IPS-NIHi11 (cell line): ENCODE data around the gene SIGLECL1.

Source experiments
- DNase-seq: peaks from one replicate; pipeline ENCODE4 v3.0.0; 2012; ENCODE audit warnings: mixed read lengths, low spot score

SIGLECL1 gene

GRCh38 chr19:51295382-51296126 lies 44.7 kb downstream of the SIGLECL1 start:
- peak; percentile 48 for DNase-seq

GRCh38 chr19:51296336-51297093 lies 45.6 kb downstream of the SIGLECL1 start:
- DNase-seq = peak; percentile 53

GRCh38 chr19:51297406-51297805 lies 46.5 kb downstream of the SIGLECL1 start:
- DNase-seq = no peak

- no peak for DNase-seq
Observed at GRCh38 chr19:51301266-51301665, 50.4 kb downstream of the SIGLECL1 start.

- DNase-seq = no peak
Observed at GRCh38 chr19:51305479-51305878, 54.6 kb downstream of the SIGLECL1 start.

GRCh38 chr19:51311351-51312257 lies 60.7 kb downstream of the SIGLECL1 start, which contains the start of gene IGLON5:
Gene IGLON5, plus strand, starts transcription at chr19:51311644. Its CDS starts 204 bp downstream, at chr19:51311848.
- DNase-seq = peak; percentile 93

DNA sequence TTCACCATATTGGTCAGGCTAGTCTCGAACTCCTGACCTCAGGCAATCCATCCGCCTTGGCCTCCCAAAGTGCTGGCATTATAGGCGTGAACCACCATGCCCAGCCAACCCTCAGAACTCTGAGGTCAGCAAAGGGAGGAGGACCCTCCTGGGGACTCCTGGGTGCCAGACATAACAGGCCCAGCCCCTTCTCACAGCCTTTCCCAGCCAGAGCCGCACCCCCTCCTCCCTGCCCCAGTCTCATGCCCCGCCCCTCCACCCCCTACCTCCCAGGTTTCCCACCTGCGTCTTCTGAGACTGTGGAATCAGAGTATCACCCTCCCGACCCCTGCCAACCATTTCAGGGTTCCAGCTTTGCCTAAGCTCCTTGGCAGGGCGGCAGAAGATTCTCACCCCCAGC lies 65.8 kb downstream of the SIGLECL1 start:
- no peak for DNase-seq

DNA sequence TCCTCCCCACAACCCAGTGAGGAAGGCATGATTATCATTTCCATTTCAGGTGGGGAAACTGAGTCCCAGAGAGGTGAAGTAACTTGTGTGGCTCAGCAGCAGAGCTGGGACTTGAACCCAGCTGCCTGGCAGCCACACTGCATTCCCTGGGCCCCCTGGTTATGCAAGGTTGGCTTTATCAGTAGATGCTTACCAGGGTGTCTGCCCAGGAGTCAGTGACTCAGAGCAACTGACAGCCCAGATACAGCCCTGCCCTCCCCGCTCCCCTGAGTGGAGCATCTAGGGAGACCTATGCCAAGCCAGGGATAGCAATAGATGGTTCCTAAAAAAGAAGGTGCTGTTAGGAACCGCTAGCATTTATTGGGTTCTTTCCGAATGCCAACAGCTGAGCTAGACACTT lies 66.5 kb downstream of the SIGLECL1 start:
- DNase-seq = no peak

- no peak for DNase-seq
Observed at GRCh38 chr19:51317968-51318367, 67.1 kb downstream of the SIGLECL1 start.
